HCT116 (cell line): ENCODE measurements around the gene ALPL. TPM values are rescaled to one million over a fixed set of nuclear protein-coding genes. Genes with fewer than 3 reads are reported as not detected.

ENCODE experiments used
- ATAC-seq: fragments of 200-7000 bp; cut with Tn5 transposase; 2 replicates; pipeline ENCODE4 v1.9.1; 2020; ENCODE audit warnings: mild to moderate bottlenecking, moderate library complexity
- BruUV-seq: library from RNA; stranded (reverse); fragments of 400-500 nt; replicated peaks from 2 replicates; lab custom pipeline; 2021; lab: Mats Ljungman, UMichigan
- CTCF ChIA-PET: fragments of 300-600 bp; sonication (Branson Sonifier 250); formaldehyde crosslinking; loops from one replicate; lab custom pipeline; 2021; ENCODE audit warnings: antibody characterized with exemption; lab: Charles Lee
- POLR2A ChIA-PET: fragments of 300-600, 350-600 bp; sonication (Branson Sonifier 250); formaldehyde crosslinking; loops from one replicate; lab custom pipeline; 2021; ENCODE audit warnings: antibody characterized with exemption; lab: Charles Lee
- RAD21 ChIA-PET, 2 experiments: fragments of 300-600 bp; sonication (Branson Sonifier 250); formaldehyde crosslinking; loops; one replicate each; lab custom pipeline; 2023; ENCODE audit warnings: low total read pairs in 2 of 2; ENCODE audit not compliant: uncharacterized antibody in 2 of 2, unreplicated experiment in 2 of 2, low non-redundant PET in 1 of 2; lab: Charles Lee
- DNase-seq: peaks from one replicate; pipeline ENCODE4 v3.0.0-alpha.2; 2010; ENCODE audit warnings: low read depth, low spot score
- H2AFZ ChIP-seq: fragments of 200-600 bp; shearing (Covaris generic), sonication (generic); 2 replicates; pipeline ENCODE4 v1.6.1; 2017; ENCODE audit warnings: low read depth, mixed run types, mixed read lengths, antibody characterized with exemption, low read length; ENCODE audit not compliant: poor library complexity, severe bottlenecking
- H3K27ac ChIP-seq: 2 replicates; pipeline ENCODE4 v1.5.1; 2012; ENCODE audit warnings: low read depth, low read length
- H3K27me3 ChIP-seq: fragments of 200-600 bp; sonication (generic); 2 replicates; pipeline ENCODE4 v1.6.1; 2016; ENCODE audit warnings: mixed run types, low read length, mixed read lengths; ENCODE audit not compliant: insufficient read depth
- H3K36me3 ChIP-seq, 2 experiments: fragments of 200-500 bp in 1 of 2; fragments of 200-600 bp in 1 of 2; sonication (Bioruptor generic) in 1 of 2; sonication (generic) in 1 of 2; 2 replicates each; pipeline versions ENCODE4 v1.5.1 to v1.6.1; 2014 to 2016; ENCODE audit warnings: low read length in 2 of 2, inconsistent platforms in 1 of 2, mixed read lengths in 1 of 2, mixed run types in 1 of 2; ENCODE audit not compliant: insufficient read depth in 2 of 2, control insufficient read depth in 1 of 2
- H3K4me1 ChIP-seq, 2 experiments: fragments of 200-600 bp in 1 of 2; sonication (generic) in 1 of 2; 2 replicates each; pipeline versions ENCODE4 v1.5.1 to v1.6.1; 2012 to 2017; ENCODE audit warnings: low read length in 2 of 2, inconsistent platforms in 1 of 2, mild to moderate bottlenecking in 1 of 2, mixed read lengths in 1 of 2, mixed run types in 1 of 2, moderate library complexity in 1 of 2; ENCODE audit not compliant: insufficient read depth in 2 of 2, control insufficient read depth in 1 of 2
- H3K4me2 ChIP-seq: fragments of 200-600 bp; sonication (generic); 2 replicates; pipeline ENCODE4 v1.6.1; 2017; ENCODE audit warnings: mixed run types, low read length, mixed read lengths
- H3K4me3 ChIP-seq, 2 experiments: fragments of 200-600 bp in 1 of 2; sonication (generic) in 1 of 2; replicated peaks in 1 of 2; 2 replicates each; pipeline ENCODE4 v1.5.1; 2011 to 2016; ENCODE audit warnings: low read length in 2 of 2, control low read depth in 1 of 2, low read depth in 1 of 2, mild to moderate bottlenecking in 1 of 2, mixed read lengths in 1 of 2, mixed run types in 1 of 2
- H3K79me2 ChIP-seq: fragments of 200-600 bp; sonication (generic); 2 replicates; pipeline ENCODE4 v1.6.1; 2017; ENCODE audit warnings: mild to moderate bottlenecking, mixed run types, low read length, moderate library complexity, mixed read lengths; ENCODE audit not compliant: insufficient read depth
- H3K9ac ChIP-seq: fragments of 200-600 bp; sonication (generic); 2 replicates; pipeline ENCODE4 v1.6.1; 2016; ENCODE audit warnings: low read length, mixed read lengths
- H3K9me2 ChIP-seq: fragments of 200-600 bp; sonication (generic), shearing (Covaris generic); 2 replicates; pipeline ENCODE4 v1.6.1; 2017; ENCODE audit warnings: mixed run types, mild to moderate bottlenecking, moderate library complexity; ENCODE audit not compliant: insufficient read depth
- H3K9me3 ChIP-seq, 2 experiments: fragments of 200-500 bp in 1 of 2; fragments of 200-600 bp in 1 of 2; sonication (Bioruptor generic) in 1 of 2; sonication (generic) in 1 of 2; 2 replicates each; pipeline ENCODE4 v1.6.1; 2014 to 2017; ENCODE audit warnings: low read length in 2 of 2, mixed read lengths in 2 of 2, inconsistent platforms in 1 of 2, low read depth in 1 of 2, mild to moderate bottlenecking in 1 of 2, mixed run types in 1 of 2, moderate library complexity in 1 of 2; ENCODE audit not compliant: control insufficient read depth in 1 of 2, insufficient read depth in 1 of 2
- H4K20me1 ChIP-seq: fragments of 200-600 bp; sonication (generic), shearing (Covaris generic); 2 replicates; pipeline ENCODE4 v1.6.1; 2017; ENCODE audit warnings: mixed run types, mild to moderate bottlenecking, moderate library complexity; ENCODE audit not compliant: insufficient read depth
- CEBPB ChIP-seq: IDR thresholded peaks from 2 replicates; pipeline ENCODE4 v1.6.1; 2012; ENCODE audit warnings: low read depth
- ELF1 ChIP-seq: IDR thresholded peaks from 2 replicates; pipeline ENCODE4 v1.6.1; 2012; ENCODE audit warnings: low read depth, borderline replicate concordance
- EZH2 ChIP-seq: fragments of 200-600 bp; sonication (generic); IDR thresholded peaks from 2 replicates; pipeline ENCODE4 v1.6.1; 2017; ENCODE audit warnings: antibody characterized with exemption, mixed run types
- EZH2phosphoT487 ChIP-seq: fragments of 200-600 bp; IDR thresholded peaks from 2 replicates; pipeline ENCODE4 v1.6.1; 2018; ENCODE audit warnings: antibody characterized with exemption, borderline replicate concordance
- FOSL1 ChIP-seq: IDR thresholded peaks from 2 replicates; pipeline ENCODE4 v1.6.1; 2012; ENCODE audit warnings: low read depth
- JUND ChIP-seq: IDR thresholded peaks from 2 replicates; pipeline ENCODE4 v1.6.1; 2012
- POLR2A ChIP-seq: IDR thresholded peaks from 2 replicates; pipeline ENCODE4 v1.7.0; 2011; ENCODE audit warnings: borderline replicate concordance; ENCODE audit not compliant: insufficient read depth, insufficient read length; ENCODE audit errors: extremely low read depth
- RAD21 ChIP-seq: IDR thresholded peaks from 2 replicates; pipeline ENCODE4 v1.6.1; 2012; ENCODE audit warnings: low read depth, mild to moderate bottlenecking
- SIN3A ChIP-seq: IDR thresholded peaks from 2 replicates; pipeline ENCODE4 v1.6.1; 2012; ENCODE audit warnings: low read depth
- SP1 ChIP-seq: IDR thresholded peaks from 2 replicates; pipeline ENCODE4 v1.6.1; 2012; ENCODE audit warnings: low read depth
- SRF ChIP-seq: IDR thresholded peaks from 2 replicates; pipeline ENCODE4 v1.6.1; 2012; ENCODE audit warnings: low read depth
- TCF7L2 ChIP-seq: IDR thresholded peaks from 2 replicates; pipeline ENCODE4 v1.7.0; 2011; ENCODE audit warnings: borderline replicate concordance, inconsistent platforms; ENCODE audit not compliant: insufficient read depth, insufficient read length; ENCODE audit errors: extremely low read depth
- ZFX ChIP-seq: fragments of 450-650 bp; IDR thresholded peaks from 2 replicates; pipeline ENCODE4 v1.6.1; 2017
- ZNF274 ChIP-seq: fragments of 200-500 bp; sonication (Bioruptor generic); IDR thresholded peaks from 2 replicates; pipeline ENCODE4 v1.6.1; 2014; ENCODE audit warnings: mild to moderate bottlenecking, low read depth, low read length, inconsistent platforms
- intact Hi-C: fragments of 100-400 bp; cut with micrococcal nuclease; formaldehyde crosslinking; loops from 2 replicates; pipeline ENCODE4 v1.10.0; 2022
- total RNA-seq: library from RNA; stranded (reverse); gene quantifications from one replicate; pipeline ENCODE4 v1.2.1, GENCODE V29; 2021; ENCODE audit not compliant: unreplicated experiment
- TF ChIP-seq, protein P1 (sequence below): IDR thresholded peaks from 2 replicates; pipeline ENCODE4 v1.6.1; 2011; ENCODE audit warnings: mild to moderate bottlenecking, low read length, moderate library complexity; ENCODE audit not compliant: insufficient replicate concordance; ENCODE audit errors: extremely low read depth
- TF ChIP-seq, protein P2 (sequence below), 3 experiments: fragments of 200-600 bp in 1 of 3; sonication (generic) in 1 of 3; IDR thresholded peaks in 2 of 3; conservative IDR thresholded peaks in 1 of 3; 2 replicates each; pipeline ENCODE4 v1.5.1; 2012 to 2017; ENCODE audit warnings: low read depth in 2 of 3, low read length in 2 of 3, antibody characterized with exemption in 1 of 3, borderline replicate concordance in 1 of 3, control low read depth in 1 of 3, mild to moderate bottlenecking in 1 of 3, mixed read lengths in 1 of 3, mixed run types in 1 of 3, moderate library complexity in 1 of 3; ENCODE audit not compliant: insufficient read depth in 1 of 3
- TF ChIP-seq, protein P3 (sequence below): IDR thresholded peaks from 2 replicates; pipeline ENCODE4 v1.6.1; 2012

ALPL gene
- total RNA-seq, 1 experiment from 2014 or later, result 0.61 TPM

DNA sequence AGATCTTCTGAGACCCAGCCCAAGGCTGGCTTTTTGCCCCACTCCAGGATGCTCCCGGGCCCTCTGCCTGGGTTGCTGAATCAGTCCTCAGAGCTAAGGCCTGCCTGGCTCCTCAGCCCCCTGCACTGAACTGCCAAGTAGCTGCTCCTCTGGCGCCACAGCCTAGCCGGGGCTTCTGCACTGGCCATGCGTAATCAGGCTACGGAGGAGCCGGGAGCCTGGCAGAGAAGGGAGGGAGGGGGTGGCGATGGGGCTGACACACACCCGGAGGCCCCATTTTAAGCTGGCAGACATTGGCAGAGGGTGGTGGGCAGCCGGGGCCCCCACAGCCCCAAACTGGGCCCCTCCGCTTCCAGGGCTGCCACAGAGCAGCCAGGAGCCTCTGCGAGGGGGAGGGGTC lies 38.7 kb downstream of the ALPL start:
- Histone ChIP-seq H3K9me2 (no peaks in the 10 kb centered on the region), H3K4me1 (no peaks in the 10 kb centered on the region), H3K27me3 (peaks cover 9% of the 10 kb centered on the region; the same call in 1 of the 2 replicates), H4K20me1 (no peaks in the 10 kb centered on the region), H3K27ac (no peak overlapping the region), H3K9ac (no peak overlapping the region), H3K9me3 (no peaks in the 10 kb centered on the region), H3K4me3 (no peak overlapping the region), H2AFZ (no peak overlapping the region), H3K4me2 (no peak overlapping the region), H3K79me2 (no peaks in the 10 kb centered on the region), H3K36me3 (no peaks in the 10 kb centered on the region)
- POLR2A ChIA-PET, result no interaction called here
- no peak for ATAC-seq
- BruUV-seq, result no TSS peak
- CTCF ChIA-PET, result no interaction called here
- intact Hi-C loops, result no loop called here
- TF ChIP-seq, protein P1, sequence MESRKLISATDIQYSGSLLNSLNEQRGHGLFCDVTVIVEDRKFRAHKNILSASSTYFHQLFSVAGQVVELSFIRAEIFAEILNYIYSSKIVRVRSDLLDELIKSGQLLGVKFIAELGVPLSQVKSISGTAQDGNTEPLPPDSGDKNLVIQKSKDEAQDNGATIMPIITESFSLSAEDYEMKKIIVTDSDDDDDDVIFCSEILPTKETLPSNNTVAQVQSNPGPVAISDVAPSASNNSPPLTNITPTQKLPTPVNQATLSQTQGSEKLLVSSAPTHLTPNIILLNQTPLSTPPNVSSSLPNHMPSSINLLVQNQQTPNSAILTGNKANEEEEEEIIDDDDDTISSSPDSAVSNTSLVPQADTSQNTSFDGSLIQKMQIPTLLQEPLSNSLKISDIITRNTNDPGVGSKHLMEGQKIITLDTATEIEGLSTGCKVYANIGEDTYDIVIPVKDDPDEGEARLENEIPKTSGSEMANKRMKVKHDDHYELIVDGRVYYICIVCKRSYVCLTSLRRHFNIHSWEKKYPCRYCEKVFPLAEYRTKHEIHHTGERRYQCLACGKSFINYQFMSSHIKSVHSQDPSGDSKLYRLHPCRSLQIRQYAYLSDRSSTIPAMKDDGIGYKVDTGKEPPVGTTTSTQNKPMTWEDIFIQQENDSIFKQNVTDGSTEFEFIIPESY, result no peak
- no peak for TF ChIP-seq SP1
- TF ChIP-seq, protein P2, sequence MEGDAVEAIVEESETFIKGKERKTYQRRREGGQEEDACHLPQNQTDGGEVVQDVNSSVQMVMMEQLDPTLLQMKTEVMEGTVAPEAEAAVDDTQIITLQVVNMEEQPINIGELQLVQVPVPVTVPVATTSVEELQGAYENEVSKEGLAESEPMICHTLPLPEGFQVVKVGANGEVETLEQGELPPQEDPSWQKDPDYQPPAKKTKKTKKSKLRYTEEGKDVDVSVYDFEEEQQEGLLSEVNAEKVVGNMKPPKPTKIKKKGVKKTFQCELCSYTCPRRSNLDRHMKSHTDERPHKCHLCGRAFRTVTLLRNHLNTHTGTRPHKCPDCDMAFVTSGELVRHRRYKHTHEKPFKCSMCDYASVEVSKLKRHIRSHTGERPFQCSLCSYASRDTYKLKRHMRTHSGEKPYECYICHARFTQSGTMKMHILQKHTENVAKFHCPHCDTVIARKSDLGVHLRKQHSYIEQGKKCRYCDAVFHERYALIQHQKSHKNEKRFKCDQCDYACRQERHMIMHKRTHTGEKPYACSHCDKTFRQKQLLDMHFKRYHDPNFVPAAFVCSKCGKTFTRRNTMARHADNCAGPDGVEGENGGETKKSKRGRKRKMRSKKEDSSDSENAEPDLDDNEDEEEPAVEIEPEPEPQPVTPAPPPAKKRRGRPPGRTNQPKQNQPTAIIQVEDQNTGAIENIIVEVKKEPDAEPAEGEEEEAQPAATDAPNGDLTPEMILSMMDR (IDR thresholded peaks at IDR 0.05 in 2 of 3, conservative IDR thresholded peaks at IDR 0.05 in 1 of 3; ENCODE audit: borderline replicate concordance in 1 of 3, insufficient read depth in 1 of 3, low read depth in 2 of 3, low read length in 2 of 3), result no peak
- TF ChIP-seq ZFX, result no peak
- no peak for TF ChIP-seq SIN3A
- no peak for TF ChIP-seq EZH2
- TF ChIP-seq RAD21, result no peak
- no peak for TF ChIP-seq JUND
- no peak for TF ChIP-seq SRF
- no peak for TF ChIP-seq TCF7L2
- no peak for TF ChIP-seq POLR2A
- TF ChIP-seq CEBPB, result no peak
- no peak for TF ChIP-seq EZH2phosphoT487
- TF ChIP-seq ZNF274, result no peak
- no peak for TF ChIP-seq ELF1
- TF ChIP-seq, protein P3, sequence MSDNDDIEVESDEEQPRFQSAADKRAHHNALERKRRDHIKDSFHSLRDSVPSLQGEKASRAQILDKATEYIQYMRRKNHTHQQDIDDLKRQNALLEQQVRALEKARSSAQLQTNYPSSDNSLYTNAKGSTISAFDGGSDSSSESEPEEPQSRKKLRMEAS, result no peak
- TF ChIP-seq FOSL1, result no peak
- RAD21 ChIA-PET, result no interaction called here
- no peak for DNase-seq
